AG10803 (cell line): ENCODE data around the gene CLIP1.
A peak's percentile ranks its signal among the peaks of the same experiment; 100 is the strongest.
"Not testable (repeated sequence)": the region's sequence is repeated elsewhere in the genome, so short reads cannot be mapped to it uniquely, and the experiment has no call there.

ENCODE experiments used
- DNase-seq: peaks from one replicate; pipeline ENCODE4 v3.0.0; 2010; ENCODE audit warnings: low read depth
- H3K4me3 ChIP-seq: 2 replicates; pipeline ENCODE4 v1.5.1; 2011; ENCODE audit warnings: mild to moderate bottlenecking, low read length, control low read depth
- CTCF ChIP-seq: conservative IDR thresholded peaks from 2 replicates; pipeline ENCODE4 v1.5.1; 2011; ENCODE audit warnings: mild to moderate bottlenecking, low read length, control low read depth, inconsistent platforms

The CLIP1 gene

DNA sequence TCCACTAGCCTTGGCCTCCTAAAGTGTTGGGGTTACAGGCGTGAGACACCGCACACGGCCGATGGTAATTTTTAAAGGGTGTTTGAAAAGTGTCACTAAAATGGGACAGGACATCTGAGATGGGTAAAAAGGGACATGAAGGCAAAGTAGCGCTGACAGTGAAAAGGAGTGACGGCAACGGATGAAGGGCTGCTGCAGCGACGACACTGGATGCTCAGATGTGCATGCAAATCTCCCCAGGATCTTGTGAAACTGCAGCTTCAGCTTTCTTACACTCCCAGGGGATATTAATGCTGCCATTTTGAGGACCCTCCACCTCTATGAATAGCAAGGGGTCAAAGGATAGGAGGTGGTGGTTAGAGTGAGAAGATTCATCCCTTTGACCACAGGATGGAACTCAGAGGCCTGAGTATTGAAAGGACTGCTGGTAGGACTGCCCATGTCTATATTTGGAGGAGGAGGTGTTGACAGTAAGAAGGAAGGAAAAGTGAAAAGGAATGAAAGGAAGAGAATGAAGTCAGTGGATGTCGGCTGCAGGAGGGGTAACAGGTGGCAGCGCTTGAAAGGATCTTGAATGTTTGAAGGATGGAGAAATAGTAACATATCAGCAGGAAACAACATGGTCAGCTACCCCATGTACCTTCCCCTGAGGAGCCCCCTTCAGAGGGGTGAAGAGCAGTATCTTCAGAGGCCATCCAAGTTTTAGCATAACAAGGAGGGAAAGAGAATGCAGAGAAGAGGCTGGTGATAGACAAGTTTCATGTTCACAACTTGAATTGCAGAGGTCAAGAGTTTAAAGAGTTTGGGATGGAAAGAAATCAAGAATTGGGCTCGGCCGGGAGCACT, 37.1 kb downstream of the CLIP1 start:
- no peak for TF ChIP-seq CTCF
- H3K4me3 ChIP-seq = no peak overlapping the region
- no peak for DNase-seq

GRCh38 chr12:122382919-122383350, 39.5 kb downstream of the CLIP1 start:
- no peak for TF ChIP-seq CTCF
- H3K4me3 ChIP-seq = no peak overlapping the region
- DNase-seq = no peak

- no peak overlapping the region for H3K4me3 ChIP-seq
- TF ChIP-seq CTCF = no peak
- no peak for DNase-seq
Observed at GRCh38 chr12:122381021-122381420, 41.4 kb downstream of the CLIP1 start.

- not testable (repeated sequence) for H3K4me3 ChIP-seq, DNase-seq
Observed at GRCh38 chr12:122376751-122377150, 45.7 kb downstream of the CLIP1 start.

DNA sequence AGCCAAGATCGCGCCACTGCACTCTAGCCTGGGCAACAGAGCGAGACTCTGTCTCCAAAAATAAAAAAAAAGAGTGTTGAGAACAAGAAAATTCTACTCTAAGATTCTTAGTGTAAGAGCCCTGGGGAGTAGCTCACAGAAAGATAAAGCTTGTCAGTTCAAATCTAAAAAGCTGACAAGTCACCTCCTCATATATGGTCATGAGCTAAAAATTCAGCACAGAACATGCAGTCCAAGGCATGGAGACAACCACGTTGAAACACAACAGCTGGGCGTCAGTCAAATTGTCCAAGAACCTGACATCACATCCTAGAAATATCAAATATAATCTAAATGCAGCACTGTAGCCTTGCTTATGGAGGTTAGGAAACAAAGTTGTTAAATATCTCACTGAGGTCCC, 47.8 kb downstream of the CLIP1 start:
- no peak for TF ChIP-seq CTCF
- no peak overlapping the region for H3K4me3 ChIP-seq
- DNase-seq = no peak

- H3K4me3 ChIP-seq = no peak overlapping the region
- no peak for DNase-seq
- no peak for TF ChIP-seq CTCF
Observed at GRCh38 chr12:122371475-122372045, 50.9 kb downstream of the CLIP1 start.

GRCh38 chr12:122368361-122369073, 54.0 kb downstream of the CLIP1 start:
- TF ChIP-seq CTCF = no peak
- DNase-seq = peak; percentile 46
- H3K4me3 ChIP-seq = no peak overlapping the region

DNA sequence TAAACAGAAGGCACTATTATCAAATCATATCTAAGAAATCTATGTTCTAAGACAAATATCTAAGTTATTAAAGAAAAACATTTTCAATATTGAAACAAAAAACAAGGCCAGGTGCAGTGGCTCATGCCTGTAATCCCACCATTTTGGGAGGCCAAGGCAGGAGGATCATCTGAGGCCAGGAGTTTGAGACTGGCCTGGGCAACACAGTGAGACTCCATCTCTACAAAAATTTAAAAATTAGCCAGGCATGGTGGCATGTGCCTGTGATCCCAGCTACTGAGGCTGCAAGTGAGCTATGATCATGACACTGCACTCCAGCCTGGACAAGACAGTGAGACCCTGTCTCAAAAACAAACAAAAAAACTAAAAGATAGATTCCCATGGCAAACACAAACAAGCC, 54.8 kb downstream of the CLIP1 start:
- not testable (repeated sequence) for H3K4me3 ChIP-seq, DNase-seq
